Measurements from ENCODE around the gene SMOC1. TPM values are rescaled to one million over a fixed set of nuclear protein-coding genes. Genes with fewer than 3 reads are reported as not detected.

Gene SMOC1
- total and polyA plus RNA-seq, 9 of the 15 experiments (the other 6 are each of a cell fraction or from before 2014, with no cell fraction given) = 0.04 TPM; not detected in 8

- no peaks in the 10 kb centered on the region for H3K9me3 ChIP-seq (replicated peaks; ENCODE audit: control insufficient read depth, insufficient read depth, low read depth, low read length)
- no peak for FAIRE-seq
These were observed 25.0 kb downstream of the SMOC1 start for GRCh38 chr14:69904246-69904645.

More at GRCh38 chr14:69904246-69904645, 25.0 kb downstream of the SMOC1 start:
- Histone ChIP-seq H3K79me2 (ENCODE audit: control insufficient read depth, insufficient read depth, low read length) (no peaks in the 10 kb centered on the region), H3K27me3 (ENCODE audit: control insufficient read depth in 2 of 2, insufficient read depth in 2 of 2, low read length in 2 of 2) (no peaks in the 10 kb centered on the region), H3K27ac (ENCODE audit: extremely low read depth, low read depth, low read length) (no peak overlapping the region), H3K9ac (ENCODE audit: insufficient read depth in 1 of 2, low read depth in 2 of 2, low read length in 2 of 2) (no peak overlapping the region), H3K4me3 (no peak overlapping the region), H4K20me1 (replicated peaks; ENCODE audit: control insufficient read depth, insufficient read depth, low read length) (no peaks in the 10 kb centered on the region), H3K4me1 (replicated peaks in 1 of 2; ENCODE audit: control insufficient read depth in 2 of 2, insufficient read depth in 2 of 2, low read length in 2 of 2) (no peaks in the 10 kb centered on the region; a peak in 1 of 5 replicates), H3K9me1 (ENCODE audit: control insufficient read depth, insufficient read depth, low read length) (no peaks in the 10 kb centered on the region), H3K4me2 (ENCODE audit: insufficient read depth, low read length) (no peak overlapping the region), H2AFZ (ENCODE audit: low read depth, low read length) (no peak overlapping the region), H3K36me3 (ENCODE audit: control insufficient read depth, insufficient read depth, low read length) (no peaks in the 10 kb centered on the region)
- intact Hi-C loops (cut with micrococcal nuclease) (no loop called here), in situ Hi-C loops (cut with MboI) (no loop called here)
- 0% methylated on average over 1 of the region's 1 CpG for WGBS (ENCODE audit: insufficient coverage, low coverage, missing lambda C conversion rate)
- DNase-seq (ENCODE audit: extremely low read depth in 1 of 4, low spot score in 3 of 4) = no peak
- BruUV-seq (replicated peaks) = no TSS peak
- no peak for ATAC-seq
- ChIA-PET POLR2A (interaction anchor here (0.6 kb wide), 1 partner anchor 144 kb away, joined by 3 read pairs; no protein-coding TSS in a partner anchor), CTCF (ENCODE audit: low intra/inter-chr PET ratio) (no interaction called here)
- TF ChIP-seq ZZZ3 (IDR thresholded peaks at IDR 0.05) (no peak), MEF2D (tag; conservative IDR thresholded peaks at IDR 0.05; ENCODE audit: low read depth) (no peak), ZNF197 (CRISPR knock-in tag; IDR thresholded peaks at IDR 0.05; ENCODE audit: low read depth) (no peak), AFF4 (CRISPR knock-in tag; IDR thresholded peaks at IDR 0.05) (no peak), NFE2L1 (tag; IDR thresholded peaks at IDR 0.05; ENCODE audit: borderline replicate concordance, low read depth) (no peak)
